ENCODE measurements around the gene ARL15. TPM values are rescaled to one million over a fixed set of nuclear protein-coding genes. Genes with fewer than 3 reads are reported as not detected.

ARL15 gene
- total RNA-seq, 4 donors from 2014 or later = 10.6 to 24.0 (median 18.9) TPM

DNA sequence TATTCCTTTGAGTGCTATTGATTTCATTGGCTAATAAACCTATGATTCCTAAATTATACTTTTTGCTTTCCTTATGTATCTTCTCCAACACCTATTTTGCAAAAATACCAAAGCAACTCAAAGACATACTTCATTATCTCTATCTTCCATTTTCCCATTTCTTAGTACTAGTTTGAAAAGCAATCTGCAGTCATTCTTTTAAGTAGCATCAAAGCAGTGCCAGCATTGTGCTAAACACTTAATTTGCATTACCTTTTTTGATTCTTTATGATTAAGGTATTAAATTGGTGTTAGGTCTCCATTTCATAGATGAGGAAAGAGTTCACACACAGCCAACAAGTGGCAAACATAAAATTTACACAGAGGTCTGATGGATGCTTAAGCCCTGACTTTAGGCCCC is 330.3 kb downstream of the ARL15 start:
- Histone ChIP-seq H3K4me3 (no peak overlapping the region), H3K27ac (no peak overlapping the region), H3K27me3 (no peaks in the 10 kb centered on the region), H3K4me1 (no peaks in the 10 kb centered on the region), H3K36me3 (no peaks in the 10 kb centered on the region), H3K9me3 (peaks cover 0 to 9% (median 0%) of the 10 kb centered on the region in 3 donors)
- TF ChIP-seq, protein P1, sequence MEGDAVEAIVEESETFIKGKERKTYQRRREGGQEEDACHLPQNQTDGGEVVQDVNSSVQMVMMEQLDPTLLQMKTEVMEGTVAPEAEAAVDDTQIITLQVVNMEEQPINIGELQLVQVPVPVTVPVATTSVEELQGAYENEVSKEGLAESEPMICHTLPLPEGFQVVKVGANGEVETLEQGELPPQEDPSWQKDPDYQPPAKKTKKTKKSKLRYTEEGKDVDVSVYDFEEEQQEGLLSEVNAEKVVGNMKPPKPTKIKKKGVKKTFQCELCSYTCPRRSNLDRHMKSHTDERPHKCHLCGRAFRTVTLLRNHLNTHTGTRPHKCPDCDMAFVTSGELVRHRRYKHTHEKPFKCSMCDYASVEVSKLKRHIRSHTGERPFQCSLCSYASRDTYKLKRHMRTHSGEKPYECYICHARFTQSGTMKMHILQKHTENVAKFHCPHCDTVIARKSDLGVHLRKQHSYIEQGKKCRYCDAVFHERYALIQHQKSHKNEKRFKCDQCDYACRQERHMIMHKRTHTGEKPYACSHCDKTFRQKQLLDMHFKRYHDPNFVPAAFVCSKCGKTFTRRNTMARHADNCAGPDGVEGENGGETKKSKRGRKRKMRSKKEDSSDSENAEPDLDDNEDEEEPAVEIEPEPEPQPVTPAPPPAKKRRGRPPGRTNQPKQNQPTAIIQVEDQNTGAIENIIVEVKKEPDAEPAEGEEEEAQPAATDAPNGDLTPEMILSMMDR (IDR thresholded peaks at IDR 0.05) = no peak
- TF ChIP-seq POLR2A (IDR thresholded peaks at IDR 0.05) = no peak
- no peak for TF ChIP-seq EP300 (IDR thresholded peaks at IDR 0.05)
- no peak for TF ChIP-seq POLR2AphosphoS5 (IDR thresholded peaks at IDR 0.05)
- ATAC-seq = no peak

DNA sequence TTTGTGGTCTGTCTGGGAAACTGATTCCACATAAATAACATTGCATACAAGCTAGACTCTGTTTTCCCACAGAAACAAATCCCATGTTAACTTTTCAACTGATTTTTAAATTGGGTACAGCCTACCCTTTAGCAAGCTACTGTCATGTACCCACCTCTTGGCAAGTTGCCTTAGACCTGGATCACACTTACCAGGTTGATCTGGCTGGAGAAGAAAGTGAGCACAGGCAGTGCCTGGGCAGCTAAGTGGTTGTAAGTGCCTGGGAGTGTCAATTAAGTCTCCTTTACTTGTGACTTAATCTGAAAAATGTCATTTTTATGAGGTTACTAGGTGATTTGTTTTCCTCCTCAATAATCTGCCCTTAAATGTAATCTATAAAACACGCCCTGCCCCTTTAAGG is 336.4 kb downstream of the ARL15 start:
- Histone ChIP-seq H3K4me3 (no peak overlapping the region), H3K9me3 (no peaks in the 10 kb centered on the region), H3K27ac (no peak overlapping the region), H3K4me1 (no peaks in the 10 kb centered on the region), H3K36me3 (no peaks in the 10 kb centered on the region), H3K27me3 (no peaks in the 10 kb centered on the region)
- 88 to 100% methylated on average over 1 of the region's 1 CpG for WGBS, 2 donors (ENCODE audit: low coverage in 1 of 2)
- TF ChIP-seq POLR2AphosphoS5 (IDR thresholded peaks at IDR 0.05) (no peak), POLR2A (IDR thresholded peaks at IDR 0.05) (no peak), EP300 (IDR thresholded peaks at IDR 0.05) (no peak)
- TF ChIP-seq, protein P1 (IDR thresholded peaks at IDR 0.05) = no peak
- no peak for ATAC-seq

- no peak for ATAC-seq
- Histone ChIP-seq H3K27me3 (no peaks in the 10 kb centered on the region), H3K36me3 (no peaks in the 10 kb centered on the region), H3K4me1 (no peaks in the 10 kb centered on the region), H3K9me3 (no peaks in the 10 kb centered on the region), H3K4me3 (no peak overlapping the region), H3K27ac (no peak overlapping the region)
- WGBS, 2 donors (ENCODE audit: low coverage in 1 of 2) = 89 to 94% methylated on average over 4 of the region's 4 CpGs
- TF ChIP-seq, protein P1 (IDR thresholded peaks at IDR 0.05) = no peak
- TF ChIP-seq POLR2A (IDR thresholded peaks at IDR 0.05) (no peak), POLR2AphosphoS5 (IDR thresholded peaks at IDR 0.05) (no peak), EP300 (IDR thresholded peaks at IDR 0.05) (no peak)
Observed at GRCh38 chr5:53972314-53972713, 338.1 kb downstream of the ARL15 start.

GRCh38 chr5:53971551-53971950 is 338.8 kb downstream of the ARL15 start:
- Histone ChIP-seq H3K4me1 (no peaks in the 10 kb centered on the region), H3K36me3 (no peaks in the 10 kb centered on the region), H3K4me3 (no peak overlapping the region), H3K9me3 (no peaks in the 10 kb centered on the region), H3K27ac (no peak overlapping the region), H3K27me3 (no peaks in the 10 kb centered on the region)
- TF ChIP-seq POLR2A (IDR thresholded peaks at IDR 0.05) (no peak), POLR2AphosphoS5 (IDR thresholded peaks at IDR 0.05) (no peak), EP300 (IDR thresholded peaks at IDR 0.05) (no peak)
- TF ChIP-seq, protein P1 (IDR thresholded peaks at IDR 0.05) = no peak
- ATAC-seq = no peak

- Histone ChIP-seq H3K4me3 (no peak overlapping the region), H3K4me1 (no peaks in the 10 kb centered on the region), H3K27me3 (no peaks in the 10 kb centered on the region), H3K27ac (no peak overlapping the region), H3K9me3 (no peaks in the 10 kb centered on the region), H3K36me3 (no peaks in the 10 kb centered on the region)
- 49 to 51% methylated on average over 2 of the region's 2 CpGs for WGBS, 2 donors (ENCODE audit: low coverage in 1 of 2)
- TF ChIP-seq POLR2AphosphoS5 (IDR thresholded peaks at IDR 0.05) = no peak
- TF ChIP-seq EP300 (IDR thresholded peaks at IDR 0.05) = no peak
- TF ChIP-seq, protein P1 (IDR thresholded peaks at IDR 0.05) = no peak
- TF ChIP-seq POLR2A (IDR thresholded peaks at IDR 0.05) = no peak
- ATAC-seq = no peak
Observed at GRCh38 chr5:53971131-53971530, 339.2 kb downstream of the ARL15 start.
